ENCODE measurements around the gene ABHD17C.

DNA sequence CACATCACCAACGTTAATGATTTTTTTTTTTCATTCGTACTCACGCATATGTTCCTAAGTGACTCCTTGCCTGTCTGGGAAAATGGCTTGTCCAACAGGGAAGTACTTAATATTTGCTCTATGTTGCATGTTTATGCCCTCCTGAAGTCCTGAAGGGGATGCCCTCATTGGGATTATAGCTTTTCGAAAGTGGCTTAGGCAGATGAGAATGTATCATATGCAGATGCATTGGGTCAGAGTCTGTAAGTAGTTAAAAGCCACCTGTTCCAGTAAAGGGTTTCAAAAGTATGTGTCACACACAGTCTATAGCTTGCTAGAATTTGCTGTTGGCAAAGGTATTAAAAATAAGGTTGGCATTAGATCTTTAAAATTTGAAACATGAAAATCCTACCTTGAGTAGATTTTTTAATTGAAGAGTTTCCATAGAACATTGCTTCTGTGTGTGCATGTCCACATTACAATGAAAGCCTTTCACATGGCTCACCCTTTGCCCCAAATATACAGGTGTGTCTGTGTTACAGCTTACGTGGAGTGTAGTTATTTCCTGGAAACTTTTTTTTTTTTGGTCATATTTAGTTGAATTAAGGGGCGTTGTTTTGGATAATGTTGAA, 2.1 kb downstream of the ABHD17C start:
- TF ChIP-seq CTCF (IDR thresholded peaks at IDR 0.05) (no peak), TCF7L2 (IDR thresholded peaks at IDR 0.05; ENCODE audit: low read depth, low read length) (no peak), POLR2AphosphoS5 (IDR thresholded peaks at IDR 0.05; ENCODE audit: low read depth, low read length) (no peak)
- TF ChIP-seq, protein P1, sequence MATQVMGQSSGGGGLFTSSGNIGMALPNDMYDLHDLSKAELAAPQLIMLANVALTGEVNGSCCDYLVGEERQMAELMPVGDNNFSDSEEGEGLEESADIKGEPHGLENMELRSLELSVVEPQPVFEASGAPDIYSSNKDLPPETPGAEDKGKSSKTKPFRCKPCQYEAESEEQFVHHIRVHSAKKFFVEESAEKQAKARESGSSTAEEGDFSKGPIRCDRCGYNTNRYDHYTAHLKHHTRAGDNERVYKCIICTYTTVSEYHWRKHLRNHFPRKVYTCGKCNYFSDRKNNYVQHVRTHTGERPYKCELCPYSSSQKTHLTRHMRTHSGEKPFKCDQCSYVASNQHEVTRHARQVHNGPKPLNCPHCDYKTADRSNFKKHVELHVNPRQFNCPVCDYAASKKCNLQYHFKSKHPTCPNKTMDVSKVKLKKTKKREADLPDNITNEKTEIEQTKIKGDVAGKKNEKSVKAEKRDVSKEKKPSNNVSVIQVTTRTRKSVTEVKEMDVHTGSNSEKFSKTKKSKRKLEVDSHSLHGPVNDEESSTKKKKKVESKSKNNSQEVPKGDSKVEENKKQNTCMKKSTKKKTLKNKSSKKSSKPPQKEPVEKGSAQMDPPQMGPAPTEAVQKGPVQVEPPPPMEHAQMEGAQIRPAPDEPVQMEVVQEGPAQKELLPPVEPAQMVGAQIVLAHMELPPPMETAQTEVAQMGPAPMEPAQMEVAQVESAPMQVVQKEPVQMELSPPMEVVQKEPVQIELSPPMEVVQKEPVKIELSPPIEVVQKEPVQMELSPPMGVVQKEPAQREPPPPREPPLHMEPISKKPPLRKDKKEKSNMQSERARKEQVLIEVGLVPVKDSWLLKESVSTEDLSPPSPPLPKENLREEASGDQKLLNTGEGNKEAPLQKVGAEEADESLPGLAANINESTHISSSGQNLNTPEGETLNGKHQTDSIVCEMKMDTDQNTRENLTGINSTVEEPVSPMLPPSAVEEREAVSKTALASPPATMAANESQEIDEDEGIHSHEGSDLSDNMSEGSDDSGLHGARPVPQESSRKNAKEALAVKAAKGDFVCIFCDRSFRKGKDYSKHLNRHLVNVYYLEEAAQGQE (IDR thresholded peaks at IDR 0.05; ENCODE audit: insufficient read depth in 1 of 2, low read depth in 2 of 2, low read length in 1 of 2) = no peak
